ENCODE measurements around the gene SPOP. TPM values are rescaled to one million over a fixed set of nuclear protein-coding genes. Genes with fewer than 3 reads are reported as not detected.
A peak's percentile ranks its signal among the peaks of the same experiment; 100 is the strongest.

SPOP gene
- total RNA-seq, 1 experiment from 2014 or later, result 58.0 TPM

DNA sequence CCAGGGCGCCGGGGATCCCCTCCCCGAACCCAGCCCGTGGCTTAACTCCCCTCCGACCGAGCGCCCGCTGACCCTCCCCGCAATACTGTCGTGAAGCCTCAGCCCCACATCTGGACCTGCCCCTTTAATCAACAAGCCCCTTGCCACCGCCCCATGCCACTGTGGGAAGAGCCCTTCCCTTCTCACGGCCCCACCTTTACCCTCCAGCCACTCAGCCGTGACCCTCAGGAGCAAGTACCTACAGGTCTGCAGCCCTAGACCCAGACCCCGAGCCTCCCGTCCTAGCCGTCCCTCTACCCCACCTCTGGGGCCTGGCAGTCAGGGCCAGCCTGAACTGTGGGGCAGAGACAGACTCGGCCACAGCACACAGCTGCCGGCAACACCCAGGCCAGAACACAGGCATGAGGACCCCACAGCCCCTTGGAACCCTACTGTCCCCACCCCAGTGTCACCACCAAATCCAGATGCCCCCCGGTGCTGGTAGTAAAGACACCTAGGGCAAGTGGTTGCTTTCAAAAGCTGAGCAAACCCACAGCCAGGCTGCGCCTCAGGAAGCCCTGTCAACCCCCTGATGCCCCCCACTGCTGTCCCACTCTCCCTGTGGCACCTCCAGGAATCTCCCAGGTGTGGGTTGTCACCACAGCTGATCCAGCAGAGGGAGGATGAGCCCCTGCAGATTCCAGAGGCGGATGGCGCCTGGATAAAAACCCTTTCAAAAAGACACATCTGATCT, 100.8 kb downstream of the SPOP start:
- H3K4me1 ChIP-seq (ENCODE audit: control insufficient read depth, insufficient read depth, low read length), result peaks cover 11% of the 10 kb centered on the region
- H3K36me3 ChIP-seq (ENCODE audit: control insufficient read depth, insufficient read depth, low read length), result no peaks in the 10 kb centered on the region
- H3K9me3 ChIP-seq (ENCODE audit: control insufficient read depth, insufficient read depth, low read depth, low read length), result no peaks in the 10 kb centered on the region
- intact Hi-C loops (cut with micrococcal nuclease; ENCODE audit: unreplicated experiment), result loop anchor here (10.0 kb wide), 1 partner anchor 278 kb away; no protein-coding TSS in a partner anchor
- ATAC-seq (peak; percentile 14; the same call in 1 of the 2 replicates), DNase-seq (ENCODE audit: low read depth, low spot score) (no peak)
- POLR2A ChIA-PET, result no interaction called here
- H3K4me3 ChIP-seq (ENCODE audit: low read depth in 2 of 2, low read length in 2 of 2), result peak overlapping the region; percentile 50 to 69
- H3K27ac ChIP-seq (ENCODE audit: low read length), result peak overlapping the region; percentile 23; the same call in 1 of the 2 replicates
- CTCF ChIA-PET, result no interaction called here
- BruUV-seq (replicated peaks), result no TSS peak
- TF ChIP-seq POLR2AphosphoS5 (IDR thresholded peaks at IDR 0.05; ENCODE audit: low read depth, low read length), result no peak
- no peak for TF ChIP-seq TCF7L2 (IDR thresholded peaks at IDR 0.05; ENCODE audit: low read depth, low read length)
- TF ChIP-seq SIN3A (IDR thresholded peaks at IDR 0.05; ENCODE audit: borderline replicate concordance, insufficient read depth, low read depth, low read length), result no peak
- TF ChIP-seq, protein P1, sequence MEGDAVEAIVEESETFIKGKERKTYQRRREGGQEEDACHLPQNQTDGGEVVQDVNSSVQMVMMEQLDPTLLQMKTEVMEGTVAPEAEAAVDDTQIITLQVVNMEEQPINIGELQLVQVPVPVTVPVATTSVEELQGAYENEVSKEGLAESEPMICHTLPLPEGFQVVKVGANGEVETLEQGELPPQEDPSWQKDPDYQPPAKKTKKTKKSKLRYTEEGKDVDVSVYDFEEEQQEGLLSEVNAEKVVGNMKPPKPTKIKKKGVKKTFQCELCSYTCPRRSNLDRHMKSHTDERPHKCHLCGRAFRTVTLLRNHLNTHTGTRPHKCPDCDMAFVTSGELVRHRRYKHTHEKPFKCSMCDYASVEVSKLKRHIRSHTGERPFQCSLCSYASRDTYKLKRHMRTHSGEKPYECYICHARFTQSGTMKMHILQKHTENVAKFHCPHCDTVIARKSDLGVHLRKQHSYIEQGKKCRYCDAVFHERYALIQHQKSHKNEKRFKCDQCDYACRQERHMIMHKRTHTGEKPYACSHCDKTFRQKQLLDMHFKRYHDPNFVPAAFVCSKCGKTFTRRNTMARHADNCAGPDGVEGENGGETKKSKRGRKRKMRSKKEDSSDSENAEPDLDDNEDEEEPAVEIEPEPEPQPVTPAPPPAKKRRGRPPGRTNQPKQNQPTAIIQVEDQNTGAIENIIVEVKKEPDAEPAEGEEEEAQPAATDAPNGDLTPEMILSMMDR (IDR thresholded peaks at IDR 0.05), result no peak
- no peak for TF ChIP-seq REST (IDR thresholded peaks at IDR 0.05; ENCODE audit: insufficient read depth in 1 of 2, low read depth in 2 of 2, low read length in 1 of 2)
- in situ Hi-C loops (cut with HindIII; ENCODE audit: low pct_unique_long_range_greater_than_20kb, low sequenced_read_pairs), result no loop called here
- no peaks in the 10 kb centered on the region for H3K27me3 ChIP-seq (ENCODE audit: control insufficient read depth, insufficient read depth, low read length)

GRCh38 chr17:49576088-49576916, 101.6 kb downstream of the SPOP start:
- DNase-seq (ENCODE audit: low read depth, low spot score), result no peak
- Histone ChIP-seq H3K27me3 (ENCODE audit: control insufficient read depth, insufficient read depth, low read length) (no peaks in the 10 kb centered on the region), H3K4me1 (ENCODE audit: control insufficient read depth, insufficient read depth, low read length) (peaks cover 11% of the 10 kb centered on the region), H3K27ac (ENCODE audit: low read length) (no peak overlapping the region), H3K36me3 (ENCODE audit: control insufficient read depth, insufficient read depth, low read length) (no peaks in the 10 kb centered on the region), H3K9me3 (ENCODE audit: control insufficient read depth, insufficient read depth, low read depth, low read length) (no peaks in the 10 kb centered on the region), H3K4me3 (ENCODE audit: low read depth in 2 of 2, low read length in 2 of 2) (peak overlapping the region; percentile 50 to 69)
- peak; percentile 71 for ATAC-seq
- in situ Hi-C loops (cut with HindIII; ENCODE audit: low pct_unique_long_range_greater_than_20kb, low sequenced_read_pairs) (no loop called here), intact Hi-C loops (cut with micrococcal nuclease; ENCODE audit: unreplicated experiment) (loop anchor here (10.0 kb wide), 1 partner anchor 278 kb away; no protein-coding TSS in a partner anchor)
- ChIA-PET CTCF (interaction anchor here (0.6 kb wide), 1 partner anchor 170 kb away, joined by 3 read pairs; no protein-coding TSS in a partner anchor), POLR2A (no interaction called here)
- TF ChIP-seq SIN3A (IDR thresholded peaks at IDR 0.05; ENCODE audit: borderline replicate concordance, insufficient read depth, low read depth, low read length), result 0 out of 2 replicates have a peak, but pooled peaks have one; percentile 58
- TF ChIP-seq REST (IDR thresholded peaks at IDR 0.05; ENCODE audit: insufficient read depth in 1 of 2, low read depth in 2 of 2, low read length in 1 of 2), result no peak
- no TSS peak for BruUV-seq (replicated peaks)
